HG03039 (cell line): ENCODE data around the gene TBR1.

Experiments
- ATAC-seq: cut with Tn5 transposase; IDR thresholded peaks from one replicate; pipeline ENCODE4 v1.9.1; 2021; ENCODE audit warnings: mild to moderate bottlenecking, moderate library complexity; ENCODE audit not compliant: unreplicated experiment

The TBR1 gene

GRCh38 chr2:161415987-161416707 lies at the start of gene TBR1:
Gene TBR1, plus strand, starts transcription at chr2:161416297. Its CDS starts 114 bp downstream, at chr2:161416411.
- no peak for ATAC-seq

GRCh38 chr2:161367675-161368074 lies 48.4 kb upstream of the TBR1 start:
- no peak for ATAC-seq

GRCh38 chr2:161369311-161369710 lies 46.8 kb upstream of the TBR1 start:
- no peak for ATAC-seq

- ATAC-seq: no peak
These were observed 45.1 kb upstream of the TBR1 start for GRCh38 chr2:161370981-161371380.

- no peak for ATAC-seq
These were observed 44.2 kb upstream of the TBR1 start for GRCh38 chr2:161371869-161372268.

- ATAC-seq: no peak
These were observed 42.2 kb upstream of the TBR1 start for GRCh38 chr2:161373942-161374341.

- ATAC-seq: no peak
These were observed 41.7 kb upstream of the TBR1 start for GRCh38 chr2:161374446-161374845.

GRCh38 chr2:161379740-161380139 lies 36.4 kb upstream of the TBR1 start:
- no peak for ATAC-seq

GRCh38 chr2:161381546-161381945 lies 34.6 kb upstream of the TBR1 start:
- no peak for ATAC-seq

- no peak for ATAC-seq
These were observed 33.4 kb upstream of the TBR1 start for GRCh38 chr2:161382747-161383146.

- ATAC-seq: peak; percentile 76
These were observed 31.2 kb upstream of the TBR1 start for GRCh38 chr2:161384864-161385263.

GRCh38 chr2:161386228-161386824 lies 29.8 kb upstream of the TBR1 start:
- peak; percentile 40 for ATAC-seq

GRCh38 chr2:161388146-161388779 lies 27.8 kb upstream of the TBR1 start:
- ATAC-seq: no peak

- ATAC-seq: no peak
These were observed 24.2 kb upstream of the TBR1 start for GRCh38 chr2:161391737-161392506.

GRCh38 chr2:161400076-161400475 lies 16.0 kb upstream of the TBR1 start:
- ATAC-seq: no peak

- ATAC-seq: no peak
These were observed 13.8 kb upstream of the TBR1 start for GRCh38 chr2:161402297-161402696.

- ATAC-seq: no peak
These were observed 9.8 kb upstream of the TBR1 start for GRCh38 chr2:161406316-161406715.

- no peak for ATAC-seq
These were observed 8.5 kb upstream of the TBR1 start for GRCh38 chr2:161407597-161407996.

GRCh38 chr2:161409308-161409907 lies 6.7 kb upstream of the TBR1 start:
- ATAC-seq: no peak

- no peak for ATAC-seq
These were observed 3.8 kb upstream of the TBR1 start for GRCh38 chr2:161412346-161412745.
